ENCODE measurements around the gene MAGEA4. TPM values are rescaled to one million over a fixed set of nuclear protein-coding genes. Genes with fewer than 3 reads are reported as not detected.

MAGEA4 gene
- total RNA-seq, 1 donor, result not detected

- no peak for TF ChIP-seq CTCF (IDR thresholded peaks at IDR 0.05; ENCODE audit: extremely low read depth, low read depth, low read length)
- H3K79me2 ChIP-seq (ENCODE audit: insufficient read depth, low read length), result no peaks in the 10 kb centered on the region
- H3K4me3 ChIP-seq (ENCODE audit: insufficient read depth, low read length), result no peak overlapping the region
These were observed 22.7 kb downstream of the MAGEA4 start for GRCh38 chrX:151935358-151935757.

GRCh38 chrX:151938172-151938571 is 25.5 kb downstream of the MAGEA4 start:
- Histone ChIP-seq H2AFZ (ENCODE audit: low read length) (no peak overlapping the region), H3K27ac (ENCODE audit: low read depth, low read length) (no peak overlapping the region), H3K79me2 (ENCODE audit: insufficient read depth, low read length) (no peaks in the 10 kb centered on the region), H3K4me2 (ENCODE audit: insufficient read depth, low read length) (no peak overlapping the region), H3K27me3 (ENCODE audit: insufficient read depth, low read length) (no peaks in the 10 kb centered on the region), H3K9me3 (ENCODE audit: low read depth, low read length) (no peaks in the 10 kb centered on the region), H3K4me1 (ENCODE audit: insufficient read depth, low read length) (no peaks in the 10 kb centered on the region), H4K20me1 (ENCODE audit: insufficient read depth, low read length) (no peaks in the 10 kb centered on the region), H3K36me3 (ENCODE audit: insufficient read depth, low read length) (no peaks in the 10 kb centered on the region), H3K4me3 (ENCODE audit: insufficient read depth, low read length) (no peak overlapping the region)
- no peak for TF ChIP-seq CTCF (IDR thresholded peaks at IDR 0.05; ENCODE audit: extremely low read depth, low read depth, low read length)
- DNase-seq (ENCODE audit: insufficient read length, low spot score, missing footprints), result no peak

More at GRCh38 chrX:151935358-151935757, 22.7 kb downstream of the MAGEA4 start:
- H3K4me2 ChIP-seq (ENCODE audit: insufficient read depth, low read length), result no peak overlapping the region
- H3K9me3 ChIP-seq (ENCODE audit: low read depth, low read length), result no peaks in the 10 kb centered on the region
- no peak overlapping the region for H2AFZ ChIP-seq (ENCODE audit: low read length)
- H3K4me1 ChIP-seq (ENCODE audit: insufficient read depth, low read length), result no peaks in the 10 kb centered on the region
- no peak for DNase-seq (ENCODE audit: insufficient read length, low spot score, missing footprints)
- no peaks in the 10 kb centered on the region for H3K27me3 ChIP-seq (ENCODE audit: insufficient read depth, low read length)
- H3K36me3 ChIP-seq (ENCODE audit: insufficient read depth, low read length), result no peaks in the 10 kb centered on the region
- no peaks in the 10 kb centered on the region for H4K20me1 ChIP-seq (ENCODE audit: insufficient read depth, low read length)
- H3K27ac ChIP-seq (ENCODE audit: low read depth, low read length), result no peak overlapping the region

GRCh38 chrX:151954730-151955129 is 42.0 kb downstream of the MAGEA4 start:
- H3K4me1 ChIP-seq (ENCODE audit: insufficient read depth, low read length), result no peaks in the 10 kb centered on the region
- H3K4me3 ChIP-seq (ENCODE audit: insufficient read depth, low read length), result no peak overlapping the region
- H3K36me3 ChIP-seq (ENCODE audit: insufficient read depth, low read length), result peaks cover 61% of the 10 kb centered on the region
- DNase-seq (ENCODE audit: insufficient read length, low spot score, missing footprints), result no peak
- H3K9me3 ChIP-seq (ENCODE audit: low read depth, low read length), result no peaks in the 10 kb centered on the region
- no peak overlapping the region for H2AFZ ChIP-seq (ENCODE audit: low read length)
- H4K20me1 ChIP-seq (ENCODE audit: insufficient read depth, low read length), result no peaks in the 10 kb centered on the region
- H3K4me2 ChIP-seq (ENCODE audit: insufficient read depth, low read length), result no peak overlapping the region
- H3K27me3 ChIP-seq (ENCODE audit: insufficient read depth, low read length), result no peaks in the 10 kb centered on the region
- no peak overlapping the region for H3K27ac ChIP-seq (ENCODE audit: low read depth, low read length)
- H3K79me2 ChIP-seq (ENCODE audit: insufficient read depth, low read length), result no peaks in the 10 kb centered on the region
- TF ChIP-seq CTCF (IDR thresholded peaks at IDR 0.05; ENCODE audit: extremely low read depth, low read depth, low read length), result no peak

- DNase-seq (ENCODE audit: insufficient read length, low spot score, missing footprints), result no peak
- no peaks in the 10 kb centered on the region for H3K79me2 ChIP-seq (ENCODE audit: insufficient read depth, low read length)
- H3K4me2 ChIP-seq (ENCODE audit: insufficient read depth, low read length), result no peak overlapping the region
- TF ChIP-seq CTCF (IDR thresholded peaks at IDR 0.05; ENCODE audit: extremely low read depth, low read depth, low read length), result no peak
- H3K9me3 ChIP-seq (ENCODE audit: low read depth, low read length), result no peaks in the 10 kb centered on the region
- H3K4me3 ChIP-seq (ENCODE audit: insufficient read depth, low read length), result no peak overlapping the region
- peaks cover 81% of the 10 kb centered on the region for H3K36me3 ChIP-seq (ENCODE audit: insufficient read depth, low read length)
- H4K20me1 ChIP-seq (ENCODE audit: insufficient read depth, low read length), result no peaks in the 10 kb centered on the region
- no peak overlapping the region for H2AFZ ChIP-seq (ENCODE audit: low read length)
- no peaks in the 10 kb centered on the region for H3K27me3 ChIP-seq (ENCODE audit: insufficient read depth, low read length)
- H3K27ac ChIP-seq (ENCODE audit: low read depth, low read length), result no peak overlapping the region
- H3K4me1 ChIP-seq (ENCODE audit: insufficient read depth, low read length), result no peaks in the 10 kb centered on the region
These were observed 45.4 kb downstream of the MAGEA4 start for GRCh38 chrX:151958101-151958500.
